Measurements from ENCODE around the gene ELFN2. TPM values are rescaled to one million over a fixed set of nuclear protein-coding genes. Genes with fewer than 3 reads are reported as not detected.

The ELFN2 gene
- total RNA-seq, 1 experiment from 2014 or later: 4.0 TPM

GRCh38 chr22:37428649-37429586 is 1.6 kb upstream of the ELFN2 start:
- Mint-ChIP-seq H3K27ac (ENCODE audit: unreplicated experiment) (no peak overlapping the region), H3K4me3 (ENCODE audit: unreplicated experiment) (peak overlapping the region; percentile 82), H3K4me1 (ENCODE audit: low read depth, unreplicated experiment) (peaks cover 37% of the 10 kb centered on the region), H3K27me3 (ENCODE audit: insufficient read depth, unreplicated experiment) (no peaks in the 10 kb centered on the region), H3K9me3 (ENCODE audit: unreplicated experiment) (no peaks in the 10 kb centered on the region), H3K36me3 (ENCODE audit: insufficient read depth, unreplicated experiment) (peaks cover 9% of the 10 kb centered on the region)
- Histone ChIP-seq H3K27me3 (replicated peaks; ENCODE audit: control insufficient read depth, insufficient read depth, low read length) (no peaks in the 10 kb centered on the region), H3K4me1 (peaks cover 33% of the 10 kb centered on the region), H3K36me3 (ENCODE audit: control insufficient read depth, insufficient read depth, low read length) (no peaks in the 10 kb centered on the region), H3K9me3 (no peaks in the 10 kb centered on the region), H3K4me3 (ENCODE audit: low read depth, low read length) (no peak overlapping the region)
- DNase-seq: peak; percentile 62 to 74
- intact Hi-C loops (cut with micrococcal nuclease; ENCODE audit: unreplicated experiment): loop anchor here (1.0 kb wide), 1 partner anchor 112 kb away; no protein-coding TSS in a partner anchor
- BruUV-seq (replicated peaks): no TSS peak
- TF ChIP-seq CTCF (IDR thresholded peaks at IDR 0.05; ENCODE audit: insufficient read depth in 1 of 2, low read depth in 1 of 2, low read length in 1 of 2, severe bottlenecking in 1 of 2, unreplicated experiment in 1 of 2): peak; percentile 82 to 84
- ChIA-PET CTCF (interaction anchor here (0.6 to 3.0 kb wide), 11 partner anchors 9 to 434 kb away, joined by 3 to 30 read pairs (median 3); no protein-coding TSS in a partner anchor), POLR2A (no interaction called here)

- H3K27ac Mint-ChIP-seq (ENCODE audit: unreplicated experiment): no peak overlapping the region
- Histone ChIP-seq H3K4me3 (ENCODE audit: low read depth, low read length) (peak overlapping the region; percentile 61), H3K27me3 (replicated peaks; ENCODE audit: control insufficient read depth, insufficient read depth, low read length) (no peaks in the 10 kb centered on the region), H3K36me3 (ENCODE audit: control insufficient read depth, insufficient read depth, low read length) (no peaks in the 10 kb centered on the region), H3K4me1 (peaks cover 24% of the 10 kb centered on the region), H3K9me3 (no peaks in the 10 kb centered on the region)
- intact Hi-C loops (cut with micrococcal nuclease; ENCODE audit: unreplicated experiment): no loop called here
- peak overlapping the region; percentile 82 for H3K4me3 Mint-ChIP-seq (ENCODE audit: unreplicated experiment)
- DNase-seq: no peak
- no peak for TF ChIP-seq CTCF (IDR thresholded peaks at IDR 0.05; ENCODE audit: insufficient read depth in 1 of 2, low read depth in 1 of 2, low read length in 1 of 2, severe bottlenecking in 1 of 2, unreplicated experiment in 1 of 2)
- no peaks in the 10 kb centered on the region for H3K9me3 Mint-ChIP-seq (ENCODE audit: unreplicated experiment)
- H3K4me1 Mint-ChIP-seq (ENCODE audit: low read depth, unreplicated experiment): peaks cover 33% of the 10 kb centered on the region
- no TSS peak for BruUV-seq (replicated peaks)
- POLR2A ChIA-PET: no interaction called here
- CTCF ChIA-PET: interaction anchor here (0.6 to 3.0 kb wide), 9 partner anchors 8 to 435 kb away, joined by 3 to 30 read pairs (median 4); no protein-coding TSS in a partner anchor
- H3K36me3 Mint-ChIP-seq (ENCODE audit: insufficient read depth, unreplicated experiment): peaks cover 9% of the 10 kb centered on the region
- H3K27me3 Mint-ChIP-seq (ENCODE audit: insufficient read depth, unreplicated experiment): no peaks in the 10 kb centered on the region
Measured at GRCh38 chr22:37427711-37428635, 694 bp upstream of the ELFN2 start.

- peaks cover 20% of the 10 kb centered on the region for H3K4me1 Mint-ChIP-seq (ENCODE audit: low read depth, unreplicated experiment)
- Histone ChIP-seq H3K36me3 (ENCODE audit: control insufficient read depth, insufficient read depth, low read length) (no peaks in the 10 kb centered on the region), H3K9me3 (no peaks in the 10 kb centered on the region), H3K4me3 (ENCODE audit: low read depth, low read length) (peak overlapping the region; percentile 61), H3K4me1 (peaks cover 11% of the 10 kb centered on the region), H3K27me3 (replicated peaks; ENCODE audit: control insufficient read depth, insufficient read depth, low read length) (no peaks in the 10 kb centered on the region)
- no TSS peak for BruUV-seq (replicated peaks)
- CTCF ChIA-PET: no interaction called here
- H3K9me3 Mint-ChIP-seq (ENCODE audit: unreplicated experiment): no peaks in the 10 kb centered on the region
- POLR2A ChIA-PET: no interaction called here
- peaks cover 9% of the 10 kb centered on the region for H3K36me3 Mint-ChIP-seq (ENCODE audit: insufficient read depth, unreplicated experiment)
- H3K27ac Mint-ChIP-seq (ENCODE audit: unreplicated experiment): no peak overlapping the region
- intact Hi-C loops (cut with micrococcal nuclease; ENCODE audit: unreplicated experiment): no loop called here
- DNase-seq: no peak
- no peak for TF ChIP-seq CTCF (IDR thresholded peaks at IDR 0.05; ENCODE audit: insufficient read depth in 1 of 2, low read depth in 1 of 2, low read length in 1 of 2, severe bottlenecking in 1 of 2, unreplicated experiment in 1 of 2)
- H3K4me3 Mint-ChIP-seq (ENCODE audit: unreplicated experiment): peak overlapping the region; percentile 82
- H3K27me3 Mint-ChIP-seq (ENCODE audit: insufficient read depth, unreplicated experiment): no peaks in the 10 kb centered on the region
Measured at GRCh38 chr22:37426706-37427134, 559 bp downstream of the ELFN2 start.

All from Caco-2 (cell line).